H1 (cell line): ENCODE data around the gene HOATZ. TPM values are rescaled to one million over a fixed set of nuclear protein-coding genes. Genes with fewer than 3 reads are reported as not detected.

Experiments
- ASH2L ChIP-seq: fragments of 200-600, 300-600 bp; sonication (generic); IDR thresholded peaks from one replicate; pipeline ENCODE4 v1.7.1; 2017; ENCODE audit warnings: low read length
- CHD1 ChIP-seq: IDR thresholded peaks from 2 replicates; pipeline ENCODE4 v1.6.1; 2012; ENCODE audit warnings: low read depth, low read length, improper control_type of control experiment
- HDAC6 ChIP-seq: IDR thresholded peaks from one replicate; pipeline ENCODE4 v1.7.1; 2012; ENCODE audit warnings: low read depth, mild to moderate bottlenecking, inconsistent platforms, low read length, moderate library complexity
- KDM4A ChIP-seq: IDR thresholded peaks from one replicate; pipeline ENCODE4 v1.7.1; 2012; ENCODE audit warnings: low read depth, mild to moderate bottlenecking, moderate library complexity, low read length, inconsistent platforms; ENCODE audit not compliant: severe bottlenecking
- KDM5A ChIP-seq: fragments of 200-600 bp; IDR thresholded peaks from 2 replicates; pipeline ENCODE4 v1.7.1; 2012; ENCODE audit warnings: mild to moderate bottlenecking, low read length, inconsistent platforms, mixed read lengths
- MAFK ChIP-seq: IDR thresholded peaks from 2 replicates; pipeline ENCODE4 v1.6.1; 2012; ENCODE audit warnings: low read depth, mild to moderate bottlenecking, improper control_type of control experiment, low read length
- NANOG ChIP-seq: IDR thresholded peaks from 2 replicates; pipeline ENCODE4 v1.6.1; 2011; ENCODE audit warnings: low read length, low read depth, mild to moderate bottlenecking, inconsistent platforms; ENCODE audit not compliant: insufficient read depth, poor library complexity, severe bottlenecking
- RXRA ChIP-seq: IDR thresholded peaks from 2 replicates; pipeline ENCODE4 v1.6.1; 2011; ENCODE audit warnings: low read depth, mild to moderate bottlenecking, low read length, moderate library complexity; ENCODE audit not compliant: insufficient read depth
- SP1 ChIP-seq: IDR thresholded peaks from 2 replicates; pipeline ENCODE4 v1.6.1; 2011; ENCODE audit warnings: low read depth, low read length
- TCF12 ChIP-seq: IDR thresholded peaks from 2 replicates; pipeline ENCODE4 v1.6.1; 2011; ENCODE audit warnings: low read depth, mild to moderate bottlenecking, low read length
- TEAD4 ChIP-seq: IDR thresholded peaks from 2 replicates; pipeline ENCODE4 v1.6.1; 2012; ENCODE audit warnings: low read depth, low read length, inconsistent platforms, mixed read lengths
- polyA plus RNA-seq, 7 experiments: library from polyadenylated mRNA; depleted of rRNA in 3 of 7; stranded (reverse) in 5 of 7; unstranded in 2 of 7; fragments of >200 nt in 5 of 7; fragments of 200-250 nt in 2 of 7; gene quantifications; 1 replicate in 5 of 7; 2 replicates in 1 of 7; 4 replicates in 1 of 7; pipeline versions ENCODE4 v1.2.1 to v1.2.3, GENCODE V29; 2011 to 2013; ENCODE audit warnings: missing spikeins in 2 of 7, mixed read lengths in 2 of 7
- total RNA-seq: library from RNA; stranded (reverse); fragmentation: NEBNext Ultra II Directional; extraction: Animal tissue kit (Norgen Biotek cat#: 25700); gene quantifications from 2 replicates; pipeline ENCODE4 v1.2.1, GENCODE V29; 2021

Gene HOATZ
- total and polyA plus RNA-seq, 2 of the 8 experiments (the other 6 are each of a cell fraction or from before 2014, with no cell fraction given): not detected

- TF ChIP-seq ASH2L (no peak), RXRA (no peak), KDM4A (no peak), MAFK (no peak), HDAC6 (no peak), SP1 (no peak), CHD1 (no peak), TEAD4 (no peak), NANOG (no peak), KDM5A (no peak), TCF12 (no peak)
Measured at GRCh38 chr11:111538407-111539114, 24.0 kb downstream of the HOATZ start (continued).
